RWPE1 (cell line): ENCODE data around the gene KRTAP20-4.

Experiments
- CTCF ChIA-PET: fragments of 350-600 bp; sonication (Branson Sonifier 250); formaldehyde crosslinking; extraction: SDS; loops from one replicate; lab custom pipeline; 2021; lab: Yijun Ruan, JAX
- POLR2A ChIA-PET: fragments of 400-600 bp; formaldehyde crosslinking; extraction: SDS; loops from one replicate; lab custom pipeline; 2020; ENCODE audit warnings: antibody characterized with exemption; ENCODE audit not compliant: low non-redundant PET; lab: Yijun Ruan, JAX
- DNase-seq: peaks from one replicate; pipeline ENCODE4 v3.0.0; 2012; ENCODE audit warnings: low spot score
- H3K27ac ChIP-seq: fragments of 450-650 bp; 2 replicates; pipeline ENCODE4 v1.5.1; 2017
- CTCF ChIP-seq: fragments of 450-650 bp; conservative IDR thresholded peaks from 2 replicates; pipeline ENCODE4 v1.5.1; 2017; ENCODE audit warnings: low read depth, mild to moderate bottlenecking

KRTAP20-4 gene

GRCh38 chr21:30598802-30599201 lies 21.6 kb upstream of the KRTAP20-4 start, which contains the start of gene KRTAP6-2:
Gene KRTAP6-2 (minus strand): TSS chr21:30598902. CDS start chr21:30598874, 28 bp downstream.
- ChIA-PET POLR2A (no interaction called here), CTCF (no interaction called here)
- TF ChIP-seq CTCF = no peak
- DNase-seq = no peak
- no peak within 1 kb of the TSS for H3K27ac ChIP-seq

- ChIA-PET POLR2A (no interaction called here), CTCF (interaction anchor here (0.8 kb wide), 1 partner anchor 43 kb away, joined by 3 read pairs; no protein-coding TSS in a partner anchor)
- DNase-seq = no peak
- TF ChIP-seq CTCF = no peak
- no peak within 1 kb of the TSS for H3K27ac ChIP-seq
Observed at GRCh38 chr21:30600787-30601186, 19.6 kb upstream of the KRTAP20-4 start, which contains the start of gene KRTAP22-1. Gene KRTAP22-1 (plus strand): TSS chr21:30601087.

GRCh38 chr21:30605968-30606367 lies 14.5 kb upstream of the KRTAP20-4 start:
- POLR2A ChIA-PET = no interaction called here

GRCh38 chr21:30612132-30612531 lies 8.3 kb upstream of the KRTAP20-4 start:
- DNase-seq = no peak
- no peak for TF ChIP-seq CTCF
- ChIA-PET CTCF (interaction anchor here (0.6 kb wide), 1 partner anchor 626 kb away, joined by 3 read pairs; no protein-coding TSS in a partner anchor), POLR2A (no interaction called here)
- H3K27ac ChIP-seq = no peak overlapping the region

More at GRCh38 chr21:30605968-30606367, 14.5 kb upstream of the KRTAP20-4 start:
- CTCF ChIA-PET = interaction anchor here (0.7 kb wide), 1 partner anchor 381 kb away, joined by 4 read pairs; no protein-coding TSS in a partner anchor
- no peak overlapping the region for H3K27ac ChIP-seq
- no peak for DNase-seq
- no peak for TF ChIP-seq CTCF

- DNase-seq = no peak
- ChIA-PET POLR2A (no interaction called here), CTCF (interaction anchor here (0.7 kb wide), 1 partner anchor 1038 kb away, joined by 4 read pairs; no protein-coding TSS in a partner anchor)
- no peak within 1 kb of the TSS for H3K27ac ChIP-seq
- TF ChIP-seq CTCF = no peak
Observed at GRCh38 chr21:30613836-30614235, 6.6 kb upstream of the KRTAP20-4 start, which contains the start of gene KRTAP6-1. Gene KRTAP6-1 (minus strand): TSS chr21:30613930. CDS start chr21:30613904, 26 bp downstream.

- TF ChIP-seq CTCF = no peak
- no peak for DNase-seq
- H3K27ac ChIP-seq = no peak overlapping the region
- CTCF ChIA-PET = no interaction called here
- POLR2A ChIA-PET = no interaction called here
Observed at GRCh38 chr21:30615199-30615598, 5.2 kb upstream of the KRTAP20-4 start.
